HEK293 (cell line): ENCODE data around the gene NCEH1.

Experiments used
- ZFHX2 ChIP-seq: fragments of 450-650 bp; formaldehyde crosslinking; conservative IDR thresholded peaks from 2 replicates; pipeline ENCODE4 v1.5.1; 2016; ENCODE audit warnings: missing biosample characterization, missing genetic modification characterization
- ZNF114 ChIP-seq: fragments of 450-650 bp; formaldehyde crosslinking; IDR thresholded peaks from 2 replicates; pipeline ENCODE4 v1.5.0; 2017; ENCODE audit warnings: missing biosample characterization, missing genetic modification characterization
- ZNF174 ChIP-seq: fragments of 450-650 bp; formaldehyde crosslinking; IDR thresholded peaks from 2 replicates; pipeline ENCODE4 v1.5.0; 2017; ENCODE audit warnings: missing biosample characterization, mild to moderate bottlenecking, missing genetic modification characterization
- ZNF585B ChIP-seq: fragments of 450-650 bp; formaldehyde crosslinking; IDR thresholded peaks from 2 replicates; pipeline ENCODE4 v1.5.1; 2016; ENCODE audit warnings: missing biosample characterization, missing genetic modification characterization
- TF ChIP-seq, protein P1 (sequence below): fragments of 450-650 bp; formaldehyde crosslinking; IDR thresholded peaks from 2 replicates; pipeline ENCODE4 v1.5.1; 2016; ENCODE audit warnings: missing biosample characterization, missing genetic modification characterization
- TF ChIP-seq, protein P2 (sequence below): fragments of 450-650 bp; formaldehyde crosslinking; optimal IDR thresholded peaks from 2 replicates; pipeline ENCODE3; 2016; ENCODE audit warnings: missing biosample characterization, mild to moderate bottlenecking, missing genetic modification characterization
- TF ChIP-seq, protein P3 (sequence below): sonication (generic); formaldehyde crosslinking; IDR thresholded peaks from 2 replicates; pipeline ENCODE4 v1.8.1; 2022; ENCODE audit warnings: mild to moderate bottlenecking, moderate library complexity, missing genetic modification reagents
- TF ChIP-seq, protein P4 (sequence below): fragments of 450-650 bp; IDR thresholded peaks from 2 replicates; pipeline ENCODE4 v1.5.1; 2018; ENCODE audit warnings: missing biosample characterization, missing genetic modification characterization

DNA sequence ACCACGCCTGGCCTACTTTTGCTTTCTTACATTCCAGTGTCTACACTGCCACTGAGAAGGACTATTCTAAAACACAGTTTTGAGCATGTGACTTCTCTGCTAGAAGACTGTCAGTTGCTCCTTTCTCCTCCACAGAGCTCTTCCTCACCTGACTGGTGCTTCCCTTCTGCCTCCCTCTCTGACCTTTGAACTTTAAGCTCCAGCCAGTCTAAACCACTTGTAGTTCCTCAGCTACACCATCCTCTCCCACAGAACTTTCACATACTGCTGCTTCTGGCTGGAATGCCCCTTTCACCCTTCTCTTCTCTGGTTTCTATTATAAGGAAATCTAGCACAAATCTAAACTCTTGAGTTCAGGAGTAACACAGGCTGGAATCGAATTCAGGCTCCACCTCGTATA lies 9.1 kb downstream of the NCEH1 start:
- TF ChIP-seq, protein P1, sequence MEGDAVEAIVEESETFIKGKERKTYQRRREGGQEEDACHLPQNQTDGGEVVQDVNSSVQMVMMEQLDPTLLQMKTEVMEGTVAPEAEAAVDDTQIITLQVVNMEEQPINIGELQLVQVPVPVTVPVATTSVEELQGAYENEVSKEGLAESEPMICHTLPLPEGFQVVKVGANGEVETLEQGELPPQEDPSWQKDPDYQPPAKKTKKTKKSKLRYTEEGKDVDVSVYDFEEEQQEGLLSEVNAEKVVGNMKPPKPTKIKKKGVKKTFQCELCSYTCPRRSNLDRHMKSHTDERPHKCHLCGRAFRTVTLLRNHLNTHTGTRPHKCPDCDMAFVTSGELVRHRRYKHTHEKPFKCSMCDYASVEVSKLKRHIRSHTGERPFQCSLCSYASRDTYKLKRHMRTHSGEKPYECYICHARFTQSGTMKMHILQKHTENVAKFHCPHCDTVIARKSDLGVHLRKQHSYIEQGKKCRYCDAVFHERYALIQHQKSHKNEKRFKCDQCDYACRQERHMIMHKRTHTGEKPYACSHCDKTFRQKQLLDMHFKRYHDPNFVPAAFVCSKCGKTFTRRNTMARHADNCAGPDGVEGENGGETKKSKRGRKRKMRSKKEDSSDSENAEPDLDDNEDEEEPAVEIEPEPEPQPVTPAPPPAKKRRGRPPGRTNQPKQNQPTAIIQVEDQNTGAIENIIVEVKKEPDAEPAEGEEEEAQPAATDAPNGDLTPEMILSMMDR (tag by site-specific recombination): no peak
- TF ChIP-seq, protein P2, sequence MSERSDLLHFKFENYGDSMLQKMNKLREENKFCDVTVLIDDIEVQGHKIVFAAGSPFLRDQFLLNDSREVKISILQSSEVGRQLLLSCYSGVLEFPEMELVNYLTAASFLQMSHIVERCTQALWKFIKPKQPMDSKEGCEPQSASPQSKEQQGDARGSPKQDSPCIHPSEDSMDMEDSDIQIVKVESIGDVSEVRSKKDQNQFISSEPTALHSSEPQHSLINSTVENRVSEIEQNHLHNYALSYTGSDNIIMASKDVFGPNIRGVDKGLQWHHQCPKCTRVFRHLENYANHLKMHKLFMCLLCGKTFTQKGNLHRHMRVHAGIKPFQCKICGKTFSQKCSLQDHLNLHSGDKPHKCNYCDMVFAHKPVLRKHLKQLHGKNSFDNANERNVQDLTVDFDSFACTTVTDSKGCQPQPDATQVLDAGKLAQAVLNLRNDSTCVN: no peak
- no peak for TF ChIP-seq ZNF174
- TF ChIP-seq, protein P3, sequence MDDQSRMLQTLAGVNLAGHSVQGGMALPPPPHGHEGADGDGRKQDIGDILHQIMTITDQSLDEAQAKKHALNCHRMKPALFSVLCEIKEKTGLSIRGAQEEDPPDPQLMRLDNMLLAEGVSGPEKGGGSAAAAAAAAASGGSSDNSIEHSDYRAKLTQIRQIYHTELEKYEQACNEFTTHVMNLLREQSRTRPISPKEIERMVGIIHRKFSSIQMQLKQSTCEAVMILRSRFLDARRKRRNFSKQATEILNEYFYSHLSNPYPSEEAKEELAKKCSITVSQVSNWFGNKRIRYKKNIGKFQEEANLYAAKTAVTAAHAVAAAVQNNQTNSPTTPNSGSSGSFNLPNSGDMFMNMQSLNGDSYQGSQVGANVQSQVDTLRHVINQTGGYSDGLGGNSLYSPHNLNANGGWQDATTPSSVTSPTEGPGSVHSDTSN: no peak
- TF ChIP-seq ZNF585B: no peak
- no peak for TF ChIP-seq ZNF114 (tag by site-specific recombination)
- TF ChIP-seq, protein P4, sequence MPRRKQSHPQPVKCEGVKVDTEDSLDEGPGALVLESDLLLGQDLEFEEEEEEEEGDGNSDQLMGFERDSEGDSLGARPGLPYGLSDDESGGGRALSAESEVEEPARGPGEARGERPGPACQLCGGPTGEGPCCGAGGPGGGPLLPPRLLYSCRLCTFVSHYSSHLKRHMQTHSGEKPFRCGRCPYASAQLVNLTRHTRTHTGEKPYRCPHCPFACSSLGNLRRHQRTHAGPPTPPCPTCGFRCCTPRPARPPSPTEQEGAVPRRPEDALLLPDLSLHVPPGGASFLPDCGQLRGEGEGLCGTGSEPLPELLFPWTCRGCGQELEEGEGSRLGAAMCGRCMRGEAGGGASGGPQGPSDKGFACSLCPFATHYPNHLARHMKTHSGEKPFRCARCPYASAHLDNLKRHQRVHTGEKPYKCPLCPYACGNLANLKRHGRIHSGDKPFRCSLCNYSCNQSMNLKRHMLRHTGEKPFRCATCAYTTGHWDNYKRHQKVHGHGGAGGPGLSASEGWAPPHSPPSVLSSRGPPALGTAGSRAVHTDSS: no peak
- TF ChIP-seq ZFHX2 (tag by site-specific recombination): no peak
